Glutamatergic neuron (in vitro differentiated cells): ENCODE results near the gene GNA15. TPM values are rescaled to one million over a fixed set of nuclear protein-coding genes. Genes with fewer than 3 reads are reported as not detected.

Experiments
- DNase-seq: peaks from one replicate; pipeline ENCODE4 v3.0.0; 2022
- H3K27ac Mint-ChIP-seq: one replicate; pipeline ENCODE4 v1.8.0; 2020; ENCODE audit warnings: mild to moderate bottlenecking, mixed read lengths, inconsistent platforms; ENCODE audit not compliant: unreplicated experiment
- H3K27me3 Mint-ChIP-seq: one replicate; pipeline ENCODE4 v1.8.0; 2020; ENCODE audit warnings: mild to moderate bottlenecking, moderate library complexity, mixed read lengths, inconsistent platforms; ENCODE audit not compliant: unreplicated experiment
- H3K36me3 Mint-ChIP-seq: one replicate; pipeline ENCODE4 v1.8.0; 2020; ENCODE audit warnings: mild to moderate bottlenecking, mixed read lengths, inconsistent platforms; ENCODE audit not compliant: unreplicated experiment
- H3K4me1 Mint-ChIP-seq: one replicate; pipeline ENCODE4 v1.8.0; 2020; ENCODE audit warnings: mild to moderate bottlenecking, low read depth, mixed read lengths, inconsistent platforms; ENCODE audit not compliant: unreplicated experiment
- H3K4me3 Mint-ChIP-seq: one replicate; pipeline ENCODE4 v1.8.0; 2020; ENCODE audit warnings: mild to moderate bottlenecking, mixed read lengths, inconsistent platforms; ENCODE audit not compliant: unreplicated experiment
- H3K9me3 Mint-ChIP-seq: one replicate; pipeline ENCODE4 v1.8.0; 2020; ENCODE audit warnings: mild to moderate bottlenecking, moderate library complexity, mixed read lengths, inconsistent platforms; ENCODE audit not compliant: unreplicated experiment
- total RNA-seq: library from RNA; stranded (reverse); fragmentation: NEBNext Ultra II Directional; extraction: Animal tissue kit (Norgen Biotek cat#: 25700); gene quantifications from one replicate; pipeline ENCODE4 v1.2.1, GENCODE V29; 2021; ENCODE audit not compliant: unreplicated experiment
- TF ChIP-seq, protein P1 (sequence below): fragments of 200-600 bp; sonication (generic); IDR thresholded peaks from one replicate; pipeline ENCODE4 v1.5.0; 2021; ENCODE audit not compliant: partially characterized antibody, unreplicated experiment

Gene GNA15
- total RNA-seq, 1 donor from 2014 or later: not detected

DNA sequence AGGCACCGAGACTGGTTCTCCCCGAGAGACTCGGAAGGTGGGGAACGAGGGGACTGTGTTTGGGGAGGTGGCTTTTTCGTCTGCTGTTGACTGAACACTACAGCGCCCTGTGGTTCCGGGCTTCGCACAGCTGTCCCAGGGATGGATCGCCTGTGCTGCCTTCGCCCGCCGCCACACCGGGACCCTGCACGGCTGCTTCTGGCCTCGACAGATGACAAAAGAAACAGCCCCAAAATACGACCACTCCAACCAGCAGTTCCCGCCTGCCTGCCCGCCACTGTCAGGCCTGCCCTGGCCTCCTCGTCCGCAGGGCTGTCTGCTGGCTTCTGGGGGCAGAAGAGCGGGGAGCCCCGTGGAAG is 13.3 kb upstream of the GNA15 start:
- H3K9me3 Mint-ChIP-seq: peaks cover 4% of the 10 kb centered on the region
- peaks cover 8% of the 10 kb centered on the region for H3K27me3 Mint-ChIP-seq
- no peak overlapping the region for H3K4me3 Mint-ChIP-seq
- no peak for DNase-seq
- TF ChIP-seq, protein P1, sequence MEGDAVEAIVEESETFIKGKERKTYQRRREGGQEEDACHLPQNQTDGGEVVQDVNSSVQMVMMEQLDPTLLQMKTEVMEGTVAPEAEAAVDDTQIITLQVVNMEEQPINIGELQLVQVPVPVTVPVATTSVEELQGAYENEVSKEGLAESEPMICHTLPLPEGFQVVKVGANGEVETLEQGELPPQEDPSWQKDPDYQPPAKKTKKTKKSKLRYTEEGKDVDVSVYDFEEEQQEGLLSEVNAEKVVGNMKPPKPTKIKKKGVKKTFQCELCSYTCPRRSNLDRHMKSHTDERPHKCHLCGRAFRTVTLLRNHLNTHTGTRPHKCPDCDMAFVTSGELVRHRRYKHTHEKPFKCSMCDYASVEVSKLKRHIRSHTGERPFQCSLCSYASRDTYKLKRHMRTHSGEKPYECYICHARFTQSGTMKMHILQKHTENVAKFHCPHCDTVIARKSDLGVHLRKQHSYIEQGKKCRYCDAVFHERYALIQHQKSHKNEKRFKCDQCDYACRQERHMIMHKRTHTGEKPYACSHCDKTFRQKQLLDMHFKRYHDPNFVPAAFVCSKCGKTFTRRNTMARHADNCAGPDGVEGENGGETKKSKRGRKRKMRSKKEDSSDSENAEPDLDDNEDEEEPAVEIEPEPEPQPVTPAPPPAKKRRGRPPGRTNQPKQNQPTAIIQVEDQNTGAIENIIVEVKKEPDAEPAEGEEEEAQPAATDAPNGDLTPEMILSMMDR: no peak
- H3K36me3 Mint-ChIP-seq: no peaks in the 10 kb centered on the region
- H3K4me1 Mint-ChIP-seq: peaks cover 3% of the 10 kb centered on the region
- no peak overlapping the region for H3K27ac Mint-ChIP-seq

GRCh38 chr19:3123088-3123721 is 12.6 kb upstream of the GNA15 start:
- Mint-ChIP-seq H3K4me3 (no peak overlapping the region), H3K4me1 (peaks cover 1% of the 10 kb centered on the region), H3K27me3 (peaks cover 8% of the 10 kb centered on the region), H3K9me3 (peaks cover 2% of the 10 kb centered on the region), H3K36me3 (no peaks in the 10 kb centered on the region), H3K27ac (no peak overlapping the region)
- no peak for DNase-seq
- TF ChIP-seq, protein P1: no peak

- DNase-seq: no peak
- H3K36me3 Mint-ChIP-seq: no peaks in the 10 kb centered on the region
- peaks cover 8% of the 10 kb centered on the region for H3K27me3 Mint-ChIP-seq
- H3K4me1 Mint-ChIP-seq: no peaks in the 10 kb centered on the region
- H3K27ac Mint-ChIP-seq: no peak overlapping the region
- H3K9me3 Mint-ChIP-seq: peaks cover 1% of the 10 kb centered on the region
- H3K4me3 Mint-ChIP-seq: no peak overlapping the region
- TF ChIP-seq, protein P1: no peak
These were observed 11.9 kb upstream of the GNA15 start for GRCh38 chr19:3123956-3124355.

DNA sequence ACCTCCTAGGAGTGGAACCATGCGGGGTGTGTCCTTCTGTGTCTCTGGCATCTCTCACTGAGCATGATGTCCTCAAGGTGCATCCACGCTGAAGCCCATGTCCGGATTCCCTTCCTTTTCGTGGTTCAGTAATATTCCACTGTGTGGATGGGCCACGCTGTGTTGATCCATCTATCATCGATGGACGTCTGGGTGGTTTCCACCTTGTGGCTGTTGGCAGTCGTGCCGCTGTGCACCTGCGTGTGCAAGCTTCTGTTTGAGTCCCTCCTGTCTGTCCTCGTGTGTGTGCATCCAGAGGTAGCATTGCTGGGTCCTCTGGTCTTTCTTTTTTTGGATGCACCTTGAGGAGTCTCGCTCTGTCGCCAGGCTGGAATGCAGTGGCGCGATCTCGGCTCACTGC is 11.2 kb upstream of the GNA15 start:
- Mint-ChIP-seq H3K4me1 (no peaks in the 10 kb centered on the region), H3K27ac (no peak overlapping the region), H3K27me3 (peaks cover 5% of the 10 kb centered on the region), H3K36me3 (no peaks in the 10 kb centered on the region), H3K9me3 (peaks cover 1% of the 10 kb centered on the region), H3K4me3 (no peak overlapping the region)
- DNase-seq: no peak
- TF ChIP-seq, protein P1: no peak

DNA sequence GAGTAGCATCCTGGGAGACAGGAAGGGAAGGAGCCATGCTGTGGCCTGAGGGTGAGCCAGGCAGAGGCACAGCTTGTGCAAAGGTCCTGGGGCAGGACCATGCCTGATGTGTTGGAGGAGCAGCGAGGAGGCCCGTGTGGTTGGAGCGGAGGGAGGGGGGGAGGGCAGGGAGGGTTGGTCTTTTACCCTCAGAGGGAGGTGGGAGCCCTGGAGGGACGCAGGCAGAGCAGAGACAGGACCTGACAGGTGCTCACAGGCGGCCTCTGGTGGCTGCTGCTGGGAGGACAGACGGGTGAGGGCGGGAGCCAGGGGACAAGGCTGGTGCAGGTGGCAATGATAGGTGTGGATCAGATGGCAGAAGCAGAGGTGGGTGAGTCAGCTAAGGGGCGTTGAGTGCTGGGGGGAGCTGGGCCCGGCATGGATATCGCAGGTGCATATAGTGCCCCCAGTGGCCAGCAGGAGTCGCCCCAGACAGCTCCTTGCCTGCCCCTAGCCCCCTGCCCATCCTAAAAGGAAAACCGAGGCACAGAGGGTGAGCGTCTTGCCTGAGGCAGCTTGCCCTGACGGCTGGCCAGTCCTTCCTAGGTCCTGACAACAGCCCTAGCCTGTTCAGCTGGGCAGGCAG is 9.8 kb upstream of the GNA15 start:
- TF ChIP-seq, protein P1: peak; percentile 66
- H3K27ac Mint-ChIP-seq: no peak overlapping the region
- H3K9me3 Mint-ChIP-seq: peaks cover 1% of the 10 kb centered on the region
- no peak overlapping the region for H3K4me3 Mint-ChIP-seq
- peak; percentile 73 for DNase-seq
- H3K27me3 Mint-ChIP-seq: peaks cover 5% of the 10 kb centered on the region
- H3K4me1 Mint-ChIP-seq: no peaks in the 10 kb centered on the region
- no peaks in the 10 kb centered on the region for H3K36me3 Mint-ChIP-seq
